Transverse colon (tissue), 4 donors: Measurements from ENCODE around the gene EPHB2. TPM values are rescaled to one million over a fixed set of nuclear protein-coding genes. Genes with fewer than 3 reads are reported as not detected.

Source experiments
- DNase-seq: peaks from one replicate; pipeline ENCODE4 v3.0.0-alpha.2; 2019
- H3K27ac ChIP-seq, 4 donors: fragments of 200-600 bp; sonication (generic); 2 replicates each; pipeline ENCODE4 v1.5.1; 2016 to 2018; ENCODE audit warnings: inconsistent platforms in 4 of 4
- H3K27me3 ChIP-seq: fragments of 200-600 bp; sonication (generic); 2 replicates; pipeline ENCODE4 v1.5.1; 2017; ENCODE audit warnings: inconsistent platforms
- H3K36me3 ChIP-seq, 4 donors: fragments of 200-600 bp; sonication (generic); 2 replicates each; pipeline ENCODE4 v1.5.1; 2017 to 2019; ENCODE audit warnings: inconsistent platforms in 4 of 4
- H3K4me1 ChIP-seq, 4 donors: fragments of 200-600 bp; sonication (generic); 2 replicates each; pipeline ENCODE4 v1.5.1; 2017 to 2020; ENCODE audit warnings: inconsistent platforms in 4 of 4
- H3K4me3 ChIP-seq, 4 donors: fragments of 200-600 bp; sonication (generic); 1 replicate in 1 of 4; 2 replicates in 3 of 4; pipeline versions ENCODE4 v1.5.1 to v1.6.1; 2017 to 2019; ENCODE audit warnings: inconsistent platforms in 4 of 4
- H3K9me3 ChIP-seq, 2 donors: fragments of 200-600 bp; sonication (generic); 2 replicates each; pipeline ENCODE4 v1.5.1; 2017 to 2019; ENCODE audit warnings: inconsistent platforms in 2 of 2
- CTCF ChIP-seq, 5 experiments: fragments of 200-600 bp in 3 of 5; fragments of 450-650 bp in 2 of 5; sonication (generic) in 3 of 5; IDR thresholded peaks; 1 replicate in 2 of 5; 2 replicates in 3 of 5; pipeline ENCODE4 v1.5.1; 2016 to 2017; ENCODE audit warnings: antibody characterized with exemption in 5 of 5, inconsistent platforms in 3 of 5, mild to moderate bottlenecking in 2 of 5, moderate library complexity in 1 of 5
- EP300 ChIP-seq: sonication (generic); formaldehyde crosslinking; IDR thresholded peaks from one replicate; pipeline ENCODE4 v1.6.1; 2017; ENCODE audit warnings: antibody characterized with exemption, low read depth
- POLR2A ChIP-seq: fragments of 450-650 bp; IDR thresholded peaks from one replicate; pipeline ENCODE4 v1.6.1; 2016; ENCODE audit warnings: antibody characterized with exemption, mild to moderate bottlenecking, moderate library complexity
- POLR2AphosphoS5 ChIP-seq, 3 donors: sonication (generic); formaldehyde crosslinking; IDR thresholded peaks; one replicate each; pipeline ENCODE4 v1.6.1; 2016; ENCODE audit warnings: antibody characterized with exemption in 3 of 3
- WGBS, 2 donors: methylation state at CpG; one replicate each; pipeline ENCODE4 v1.1.5; 2018; ENCODE audit warnings: low coverage in 1 of 2; 5-methylcytosine and 5-hydroxymethylcytosine counted together
- in situ Hi-C, 4 donors: fragments of 200-750 bp; cut with MboI; loops; one replicate each; pipeline versions ENCODE4 v1.15.0 to v1.15.1; 2017; ENCODE audit warnings: low sequenced_read_pairs in 3 of 4, low pct_ligation_motif_present in 1 of 4, low pct_unique_long_range_greater_than_20kb in 1 of 4
- intact Hi-C: fragments of 100-400 bp; cut with DNase I; formaldehyde crosslinking; loops from one replicate; pipeline ENCODE4 v1.15.1; 2023; ENCODE audit warnings: low total_unique reads
- total RNA-seq, 4 donors: library from RNA; depleted of rRNA; stranded (reverse); fragments of >200 nt; gene quantifications; one replicate each; pipeline ENCODE4 v1.1.0, GENCODE V29; 2016

Gene EPHB2
- total RNA-seq, 4 donors from 2014 or later: 3.0 to 152 (median 27.9) TPM

GRCh38 chr1:22812092-22812880, 101.6 kb downstream of the EPHB2 start:
- in situ Hi-C loops: no loop called here
- Histone ChIP-seq H3K9me3 (no peaks in the 10 kb centered on the region), H3K27ac (no peak overlapping the region), H3K4me1 (peaks cover 0 to 26% (median 8%) of the 10 kb centered on the region in 4 donors), H3K4me3 (no peak overlapping the region), H3K36me3 (no peaks in the 10 kb centered on the region), H3K27me3 (no peaks in the 10 kb centered on the region)
- WGBS, 2 donors: 65 to 78% methylated on average over 6 to 18 of the region's 18 CpGs
- DNase-seq: no peak
- intact Hi-C loops: no loop called here
- TF ChIP-seq POLR2AphosphoS5 (IDR thresholded peaks at IDR 0.05) (no peak), CTCF (IDR thresholded peaks at IDR 0.05) (no peak), EP300 (no peak), POLR2A (no peak)

- H3K36me3 ChIP-seq: no peaks in the 10 kb centered on the region
- in situ Hi-C loops: no loop called here
These were observed 102.6 kb downstream of the EPHB2 start for GRCh38 chr1:22812993-22813790.

GRCh38 chr1:22814176-22815042, 103.8 kb downstream of the EPHB2 start:
- no peaks in the 10 kb centered on the region for H3K9me3 ChIP-seq
- in situ Hi-C loops (no loop called here), intact Hi-C loops (no loop called here)
- no peaks in the 10 kb centered on the region for H3K36me3 ChIP-seq
- H3K4me3 ChIP-seq: no peak overlapping the region
- WGBS, 2 donors: 50 to 53% methylated on average over 3 to 19 of the region's 19 CpGs
- peak overlapping the region; percentile 20 to 73 (median 26) for H3K27ac ChIP-seq
- peak; percentile 48 for DNase-seq
- H3K27me3 ChIP-seq: no peaks in the 10 kb centered on the region
- peaks cover 0 to 11% (median 2%) of the 10 kb centered on the region in 4 donors for H3K4me1 ChIP-seq
- TF ChIP-seq EP300: no peak
- peak in 1 of 3 donors; percentile 23 for TF ChIP-seq POLR2AphosphoS5 (IDR thresholded peaks at IDR 0.05)
- no peak for TF ChIP-seq POLR2A
- TF ChIP-seq CTCF (IDR thresholded peaks at IDR 0.05): no peak

More at GRCh38 chr1:22812993-22813790, 102.6 kb downstream of the EPHB2 start:
- no peak for DNase-seq
- Histone ChIP-seq H3K4me1 (peaks cover 0 to 21% (median 8%) of the 10 kb centered on the region in 4 donors), H3K9me3 (no peaks in the 10 kb centered on the region), H3K27me3 (no peaks in the 10 kb centered on the region), H3K27ac (no peak overlapping the region), H3K4me3 (no peak overlapping the region)
- 80 to 84% methylated on average over 1 to 7 of the region's 7 CpGs for WGBS, 2 donors
- intact Hi-C loops: no loop called here
- no peak for TF ChIP-seq POLR2AphosphoS5 (IDR thresholded peaks at IDR 0.05)
- TF ChIP-seq POLR2A: no peak
- TF ChIP-seq CTCF (IDR thresholded peaks at IDR 0.05): no peak
- no peak for TF ChIP-seq EP300

GRCh38 chr1:22815043-22815365, 104.4 kb downstream of the EPHB2 start:
- TF ChIP-seq POLR2AphosphoS5 (IDR thresholded peaks at IDR 0.05) (no peak), EP300 (no peak), POLR2A (no peak)
- Histone ChIP-seq H3K27me3 (no peaks in the 10 kb centered on the region), H3K36me3 (no peaks in the 10 kb centered on the region), H3K27ac (peak overlapping the region; percentile 20 to 73 (median 26)), H3K4me3 (no peak overlapping the region), H3K9me3 (no peaks in the 10 kb centered on the region), H3K4me1 (peaks cover 0 to 11% (median 2%) of the 10 kb centered on the region in 4 donors)
- 89% methylated on average over 5 of the region's 5 CpGs; no CpG with 5 or more reads in 1 of the 2 donors for WGBS, 2 donors
- no peak for DNase-seq
- in situ Hi-C loops (no loop called here), intact Hi-C loops (no loop called here)
